ENCODE measurements around the gene PDE4B. TPM values are rescaled to one million over a fixed set of nuclear protein-coding genes. Genes with fewer than 3 reads are reported as not detected.

PDE4B gene
- polyA plus RNA-seq, 1 donor (not counting 4 experiments of a cell fraction or from before 2014, with no cell fraction given) = 0.29 TPM

DNA sequence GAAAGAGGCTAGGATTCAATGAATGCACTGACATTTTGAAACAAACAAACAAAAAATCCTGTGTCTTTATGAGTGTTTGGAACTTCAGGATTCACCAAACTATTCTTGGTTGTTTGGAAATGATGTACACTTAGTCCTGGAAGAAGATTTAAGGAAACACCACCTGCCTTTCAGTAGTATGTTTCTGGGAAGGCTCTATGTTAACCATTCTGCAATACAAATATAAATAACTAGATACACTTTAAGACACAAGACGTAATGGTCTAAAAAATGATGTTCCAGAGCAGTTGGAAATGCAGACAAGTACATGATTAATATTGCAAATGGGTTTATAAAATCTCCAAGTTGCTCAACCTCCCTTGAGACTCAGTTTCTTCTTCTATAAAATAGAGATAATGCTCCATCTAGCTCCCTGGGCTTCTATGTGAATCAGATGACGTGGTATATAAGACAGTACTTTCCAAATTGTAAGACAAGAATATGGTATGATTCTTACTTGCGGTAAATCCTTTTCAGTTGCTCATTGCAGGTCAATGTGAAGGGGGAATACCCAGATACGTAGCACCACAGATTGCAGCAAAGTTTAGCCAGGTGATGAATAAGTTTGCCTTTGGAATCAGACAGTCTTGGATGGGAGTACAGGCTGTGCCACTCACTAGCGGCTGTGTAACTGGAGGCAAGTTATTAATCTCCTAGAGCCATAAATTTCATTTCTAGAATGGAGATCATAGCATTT, 516.5 kb downstream of the PDE4B start:
- TF ChIP-seq EZH2 (IDR thresholded peaks at IDR 0.05; ENCODE audit: low read length) = no peak
- TF ChIP-seq, protein P1, sequence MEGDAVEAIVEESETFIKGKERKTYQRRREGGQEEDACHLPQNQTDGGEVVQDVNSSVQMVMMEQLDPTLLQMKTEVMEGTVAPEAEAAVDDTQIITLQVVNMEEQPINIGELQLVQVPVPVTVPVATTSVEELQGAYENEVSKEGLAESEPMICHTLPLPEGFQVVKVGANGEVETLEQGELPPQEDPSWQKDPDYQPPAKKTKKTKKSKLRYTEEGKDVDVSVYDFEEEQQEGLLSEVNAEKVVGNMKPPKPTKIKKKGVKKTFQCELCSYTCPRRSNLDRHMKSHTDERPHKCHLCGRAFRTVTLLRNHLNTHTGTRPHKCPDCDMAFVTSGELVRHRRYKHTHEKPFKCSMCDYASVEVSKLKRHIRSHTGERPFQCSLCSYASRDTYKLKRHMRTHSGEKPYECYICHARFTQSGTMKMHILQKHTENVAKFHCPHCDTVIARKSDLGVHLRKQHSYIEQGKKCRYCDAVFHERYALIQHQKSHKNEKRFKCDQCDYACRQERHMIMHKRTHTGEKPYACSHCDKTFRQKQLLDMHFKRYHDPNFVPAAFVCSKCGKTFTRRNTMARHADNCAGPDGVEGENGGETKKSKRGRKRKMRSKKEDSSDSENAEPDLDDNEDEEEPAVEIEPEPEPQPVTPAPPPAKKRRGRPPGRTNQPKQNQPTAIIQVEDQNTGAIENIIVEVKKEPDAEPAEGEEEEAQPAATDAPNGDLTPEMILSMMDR (optimal IDR thresholded peaks at IDR 0.05 in 1 of 3, IDR thresholded peaks at IDR 0.05 in 1 of 3, conservative IDR thresholded peaks at IDR 0.05 in 1 of 3; ENCODE audit: extremely low read depth in 1 of 3, insufficient read depth in 2 of 3, low read length in 3 of 3) = no peak
- Histone ChIP-seq H3K9me3 (ENCODE audit: control insufficient read depth, low read depth, low read length) (no peaks in the 10 kb centered on the region), H3K27ac (ENCODE audit: control insufficient read depth, insufficient read depth, low read length) (no peak overlapping the region), H4K20me1 (ENCODE audit: control insufficient read depth, extremely low read depth, insufficient read depth, low read length) (no peaks in the 10 kb centered on the region), H3K4me2 (ENCODE audit: control insufficient read depth, extremely low read depth, insufficient read depth, low read depth, low read length) (no peak overlapping the region), H3K9ac (ENCODE audit: control insufficient read depth, extremely low read depth, insufficient read depth, low read length) (no peak overlapping the region), H2AFZ (ENCODE audit: control insufficient read depth, low read length) (no peak overlapping the region), H3K4me1 (ENCODE audit: control insufficient read depth, extremely low read depth, insufficient read depth, low read length) (no peaks in the 10 kb centered on the region), H3K79me2 (ENCODE audit: control insufficient read depth, insufficient read depth, low read length) (no peaks in the 10 kb centered on the region), H3K4me3 (ENCODE audit: control insufficient read depth in 2 of 3, extremely low read depth in 1 of 3, insufficient read depth in 2 of 3, low read depth in 1 of 3, low read length in 3 of 3) (no peak overlapping the region), H3K36me3 (ENCODE audit: control insufficient read depth in 2 of 2, extremely low read depth in 1 of 2, insufficient read depth in 2 of 2, low read length in 2 of 2) (no peaks in the 10 kb centered on the region), H3K9me1 (ENCODE audit: control insufficient read depth, extremely low read depth, insufficient read depth, low read length) (no peaks in the 10 kb centered on the region), H3K27me3 (ENCODE audit: control insufficient read depth, extremely low read depth, insufficient read depth, low read length) (no peaks in the 10 kb centered on the region)
- dilution Hi-C loops (cut with MboI; ENCODE audit: extremely low pct_ligation_motif_present, low sequenced_read_pairs) = no loop called here
- FAIRE-seq (no peak), DNase-seq (ENCODE audit: low read depth, low spot score) (no peak)

DNA sequence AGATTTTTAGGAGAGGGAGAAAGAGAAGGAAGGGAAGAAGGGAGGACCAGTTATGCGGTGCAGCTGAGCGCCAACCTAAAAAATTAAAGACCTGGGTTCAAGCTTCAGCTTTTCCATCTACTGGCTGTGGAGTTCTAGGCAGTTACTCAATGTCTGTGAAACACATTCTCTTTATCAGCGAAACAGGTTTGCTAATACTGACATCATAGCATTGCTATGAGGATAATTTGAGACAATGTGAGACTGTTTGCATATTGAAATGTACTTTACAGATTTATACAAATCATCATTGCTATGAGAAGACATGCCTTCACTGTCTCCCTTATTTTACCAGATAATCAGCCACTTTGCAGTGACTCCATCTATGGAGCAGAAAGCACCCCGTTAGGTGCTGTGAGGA, 518.4 kb downstream of the PDE4B start:
- dilution Hi-C loops (cut with MboI; ENCODE audit: extremely low pct_ligation_motif_present, low sequenced_read_pairs) = no loop called here
- Histone ChIP-seq H3K9me3 (ENCODE audit: control insufficient read depth, low read depth, low read length) (no peaks in the 10 kb centered on the region), H3K4me1 (ENCODE audit: control insufficient read depth, extremely low read depth, insufficient read depth, low read length) (peaks cover 7% of the 10 kb centered on the region), H3K27me3 (ENCODE audit: control insufficient read depth, extremely low read depth, insufficient read depth, low read length) (no peaks in the 10 kb centered on the region), H3K36me3 (ENCODE audit: control insufficient read depth in 2 of 2, extremely low read depth in 1 of 2, insufficient read depth in 2 of 2, low read length in 2 of 2) (no peaks in the 10 kb centered on the region), H3K4me3 (ENCODE audit: control insufficient read depth in 2 of 3, extremely low read depth in 1 of 3, insufficient read depth in 2 of 3, low read depth in 1 of 3, low read length in 3 of 3) (no peak overlapping the region), H4K20me1 (ENCODE audit: control insufficient read depth, extremely low read depth, insufficient read depth, low read length) (no peaks in the 10 kb centered on the region), H3K79me2 (ENCODE audit: control insufficient read depth, insufficient read depth, low read length) (no peaks in the 10 kb centered on the region), H3K4me2 (ENCODE audit: control insufficient read depth, extremely low read depth, insufficient read depth, low read depth, low read length) (no peak overlapping the region), H3K9ac (ENCODE audit: control insufficient read depth, extremely low read depth, insufficient read depth, low read length) (no peak overlapping the region), H2AFZ (ENCODE audit: control insufficient read depth, low read length) (no peak overlapping the region), H3K9me1 (ENCODE audit: control insufficient read depth, extremely low read depth, insufficient read depth, low read length) (no peaks in the 10 kb centered on the region), H3K27ac (ENCODE audit: control insufficient read depth, insufficient read depth, low read length) (no peak overlapping the region)
- no peak for TF ChIP-seq EZH2 (IDR thresholded peaks at IDR 0.05; ENCODE audit: low read length)
- TF ChIP-seq, protein P1 (optimal IDR thresholded peaks at IDR 0.05 in 1 of 3, IDR thresholded peaks at IDR 0.05 in 1 of 3, conservative IDR thresholded peaks at IDR 0.05 in 1 of 3; ENCODE audit: extremely low read depth in 1 of 3, insufficient read depth in 2 of 3, low read length in 3 of 3) = no peak
- FAIRE-seq (no peak), DNase-seq (ENCODE audit: low read depth, low spot score) (no peak)

Measured in keratinocyte (primary cell).